Fibroblast of lung (primary cell): ENCODE results near the gene ZGRF1. TPM values are rescaled to one million over a fixed set of nuclear protein-coding genes. Genes with fewer than 3 reads are reported as not detected.
"Not testable (repeated sequence)": the region's sequence is repeated elsewhere in the genome, so short reads cannot be mapped to it uniquely, and the experiment has no call there.

ENCODE experiments used
- DNase-seq, 2 donors: peaks; one replicate each; pipeline versions ENCODE4 v3.0.0 to v3.0.0-alpha.2; 2010; ENCODE audit warnings: low read depth in 2 of 2
- H2AFZ ChIP-seq: 2 replicates; pipeline ENCODE4 v1.5.1; 2012; ENCODE audit warnings: low read length, control low read depth, inconsistent platforms
- H3K27ac ChIP-seq: 2 replicates; pipeline ENCODE4 v1.5.1; 2011; ENCODE audit warnings: low read length, control low read depth; ENCODE audit not compliant: insufficient read depth
- H3K27me3 ChIP-seq: 2 replicates; pipeline ENCODE4 v1.5.1; 2011; ENCODE audit warnings: mild to moderate bottlenecking, low read length; ENCODE audit not compliant: control insufficient read depth, insufficient read depth
- H3K36me3 ChIP-seq: 2 replicates; pipeline ENCODE4 v1.5.1; 2011; ENCODE audit warnings: low read length; ENCODE audit not compliant: control insufficient read depth, insufficient read depth
- H3K4me1 ChIP-seq: 2 replicates; pipeline ENCODE4 v1.5.1; 2011; ENCODE audit warnings: low read length; ENCODE audit not compliant: control insufficient read depth, insufficient read depth; ENCODE audit errors: extremely low read depth
- H3K4me2 ChIP-seq: 2 replicates; pipeline ENCODE4 v1.5.1; 2011; ENCODE audit warnings: low read length, control low read depth; ENCODE audit not compliant: insufficient read depth; ENCODE audit errors: extremely low read depth
- H3K4me3 ChIP-seq, 4 experiments: fragments of 200-600 bp in 1 of 4; sonication (generic) in 1 of 4; replicated peaks in 1 of 4; 2 replicates each; pipeline ENCODE4 v1.5.1; 2011 to 2016; ENCODE audit warnings: low read length in 4 of 4, low read depth in 3 of 4, mild to moderate bottlenecking in 3 of 4, control low read depth in 2 of 4, inconsistent platforms in 1 of 4, mixed read lengths in 1 of 4; ENCODE audit not compliant: insufficient read depth in 1 of 4; ENCODE audit errors: control extremely low read depth in 1 of 4
- H3K79me2 ChIP-seq: 2 replicates; pipeline ENCODE4 v1.5.1; 2012; ENCODE audit warnings: mild to moderate bottlenecking, low read length, inconsistent platforms; ENCODE audit not compliant: control insufficient read depth, insufficient read depth
- H3K9ac ChIP-seq: 2 replicates; pipeline ENCODE4 v1.5.1; 2011; ENCODE audit warnings: mild to moderate bottlenecking, low read length, control low read depth; ENCODE audit not compliant: insufficient read depth
- H3K9me3 ChIP-seq: 2 replicates; pipeline ENCODE4 v1.5.1; 2012; ENCODE audit warnings: low read depth, low read length; ENCODE audit not compliant: control insufficient read depth, insufficient read depth
- H4K20me1 ChIP-seq: 2 replicates; pipeline ENCODE4 v1.5.1; 2011; ENCODE audit warnings: low read length; ENCODE audit not compliant: control insufficient read depth, insufficient read depth; ENCODE audit errors: extremely low read depth
- EZH2 ChIP-seq: IDR thresholded peaks from 2 replicates; pipeline ENCODE4 v1.5.1; 2012; ENCODE audit warnings: low read length, control low read depth, mild to moderate bottlenecking; ENCODE audit errors: missing control alignments
- polyA plus RNA-seq, 2 donors: library from polyadenylated mRNA; depleted of rRNA in 1 of 2; stranded (reverse) in 1 of 2; unstranded in 1 of 2; fragments of >200 nt; gene quantifications; 2 replicates each; pipeline ENCODE4 v1.2.1, GENCODE V29; 2011 to 2012; ENCODE audit warnings: missing spikeins in 1 of 2
- total RNA-seq: library from RNA; depleted of rRNA; stranded (reverse); fragments of >200 nt; gene quantifications from 2 replicates; pipeline ENCODE4 v1.2.1, GENCODE V29; 2014
- TF ChIP-seq, protein P1 (sequence below), 2 donors: IDR thresholded peaks in 1 of 2; conservative IDR thresholded peaks in 1 of 2; 1 replicate in 1 of 2; 2 replicates in 1 of 2; pipeline ENCODE4 v1.5.1; 2011 to 2012; ENCODE audit warnings: low read length in 2 of 2, control low read depth in 1 of 2, inconsistent platforms in 1 of 2, low read depth in 1 of 2, mild to moderate bottlenecking in 1 of 2

ZGRF1 gene
- total and polyA plus RNA-seq, 2 donors (not counting 1 experiment from before 2014, with no cell fraction given): 3.1 to 5.8 TPM

- no peak overlapping the region for H2AFZ ChIP-seq
- TF ChIP-seq EZH2: no peak
- TF ChIP-seq, protein P1, sequence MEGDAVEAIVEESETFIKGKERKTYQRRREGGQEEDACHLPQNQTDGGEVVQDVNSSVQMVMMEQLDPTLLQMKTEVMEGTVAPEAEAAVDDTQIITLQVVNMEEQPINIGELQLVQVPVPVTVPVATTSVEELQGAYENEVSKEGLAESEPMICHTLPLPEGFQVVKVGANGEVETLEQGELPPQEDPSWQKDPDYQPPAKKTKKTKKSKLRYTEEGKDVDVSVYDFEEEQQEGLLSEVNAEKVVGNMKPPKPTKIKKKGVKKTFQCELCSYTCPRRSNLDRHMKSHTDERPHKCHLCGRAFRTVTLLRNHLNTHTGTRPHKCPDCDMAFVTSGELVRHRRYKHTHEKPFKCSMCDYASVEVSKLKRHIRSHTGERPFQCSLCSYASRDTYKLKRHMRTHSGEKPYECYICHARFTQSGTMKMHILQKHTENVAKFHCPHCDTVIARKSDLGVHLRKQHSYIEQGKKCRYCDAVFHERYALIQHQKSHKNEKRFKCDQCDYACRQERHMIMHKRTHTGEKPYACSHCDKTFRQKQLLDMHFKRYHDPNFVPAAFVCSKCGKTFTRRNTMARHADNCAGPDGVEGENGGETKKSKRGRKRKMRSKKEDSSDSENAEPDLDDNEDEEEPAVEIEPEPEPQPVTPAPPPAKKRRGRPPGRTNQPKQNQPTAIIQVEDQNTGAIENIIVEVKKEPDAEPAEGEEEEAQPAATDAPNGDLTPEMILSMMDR (conservative IDR thresholded peaks at IDR 0.05 in 1 of 2, IDR thresholded peaks at IDR 0.05 in 1 of 2; ENCODE audit: low read depth in 1 of 2, low read length in 2 of 2): no peak
- H4K20me1 ChIP-seq: no peaks in the 10 kb centered on the region
- H3K4me2 ChIP-seq: no peak overlapping the region
- no peak for DNase-seq
- no peaks in the 10 kb centered on the region for H3K79me2 ChIP-seq
- no peak overlapping the region for H3K4me3 ChIP-seq
- H3K4me1 ChIP-seq: no peaks in the 10 kb centered on the region
- no peak overlapping the region for H3K9ac ChIP-seq
- H3K27ac ChIP-seq: no peak overlapping the region
- H3K36me3 ChIP-seq: no peaks in the 10 kb centered on the region
- H3K27me3 ChIP-seq: no peaks in the 10 kb centered on the region
- no peaks in the 10 kb centered on the region for H3K9me3 ChIP-seq
Observed at GRCh38 chr4:112559053-112559452, 77.7 kb downstream of the ZGRF1 start.

DNA sequence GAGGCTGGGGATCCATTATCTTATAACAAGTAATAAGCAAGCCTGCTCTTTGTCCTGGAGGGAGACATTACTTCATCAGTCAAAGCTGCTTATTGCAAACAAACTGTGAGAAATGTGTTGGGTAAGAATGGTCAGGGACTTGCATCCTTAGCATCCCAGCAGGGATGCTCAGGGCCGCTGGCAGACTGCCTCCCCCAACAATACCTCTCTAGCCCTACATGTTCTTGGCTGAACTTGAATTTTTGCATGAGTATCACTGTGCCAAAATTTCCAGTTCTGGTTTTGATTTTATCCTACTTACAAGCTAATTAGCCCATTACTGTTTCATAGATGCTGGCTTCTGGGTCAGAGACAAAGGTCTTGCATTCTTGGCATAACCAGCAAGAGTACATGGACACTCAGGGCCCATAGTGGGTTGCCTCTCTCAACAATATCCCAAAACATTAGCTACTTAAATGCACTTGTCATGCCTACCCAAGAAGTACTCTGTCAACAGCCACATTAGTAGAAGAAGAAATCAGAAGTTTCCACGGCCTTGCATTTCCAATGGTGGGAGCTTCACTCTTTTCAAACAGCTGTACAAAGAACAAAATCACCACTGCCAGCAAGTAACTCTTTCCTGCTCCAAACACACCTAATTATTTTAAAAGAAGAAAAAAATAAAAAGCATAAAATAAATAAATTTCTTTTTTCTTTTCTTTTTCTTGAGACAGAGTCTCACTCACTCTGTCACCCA is 78.9 kb downstream of the ZGRF1 start:
- TF ChIP-seq, protein P1 (conservative IDR thresholded peaks at IDR 0.05 in 1 of 2, IDR thresholded peaks at IDR 0.05 in 1 of 2; ENCODE audit: low read depth in 1 of 2, low read length in 2 of 2): no peak
- no peak for TF ChIP-seq EZH2
- Histone ChIP-seq H3K27ac (no peak overlapping the region), H3K27me3 (no peaks in the 10 kb centered on the region), H4K20me1 (no peaks in the 10 kb centered on the region), H3K9ac (no peak overlapping the region), H3K9me3 (no peaks in the 10 kb centered on the region), H3K4me3 (no peak overlapping the region), H3K4me1 (peaks cover 1% of the 10 kb centered on the region), H3K79me2 (no peaks in the 10 kb centered on the region), H3K4me2 (no peak overlapping the region), H3K36me3 (no peaks in the 10 kb centered on the region), H2AFZ (no peak overlapping the region)
- peak in 1 of 2 donors; percentile 6 for DNase-seq

GRCh38 chr4:112554271-112554670 is 82.4 kb downstream of the ZGRF1 start:
- H3K4me3 ChIP-seq, DNase-seq, H3K9ac ChIP-seq, H3K4me2 ChIP-seq, H3K79me2 ChIP-seq, H3K27me3 ChIP-seq, H3K27ac ChIP-seq, H3K9me3 ChIP-seq, H2AFZ ChIP-seq, H4K20me1 ChIP-seq, H3K4me1 ChIP-seq, H3K36me3 ChIP-seq: not testable (repeated sequence)
